Neural cell (in vitro differentiated cells): ENCODE data around the gene DSCAML1.

Experiments
- EP300 ChIP-seq: fragments of 450-650 bp; conservative IDR thresholded peaks from 2 replicates; pipeline ENCODE4 v1.6.1; 2014; ENCODE audit warnings: antibody characterized with exemption, mild to moderate bottlenecking, moderate library complexity; ENCODE audit not compliant: poor library complexity, severe bottlenecking
- EZH2 ChIP-seq: fragments of 200-600, 300-800 bp; shearing (Covaris generic), sonication (generic); IDR thresholded peaks from 2 replicates; pipeline ENCODE4 v1.6.1; 2014; ENCODE audit warnings: antibody characterized with exemption, low read length, borderline replicate concordance, mild to moderate bottlenecking; ENCODE audit not compliant: insufficient read depth, poor library complexity, severe bottlenecking
- POLR2AphosphoS5 ChIP-seq: IDR thresholded peaks from 2 replicates; pipeline ENCODE4 v1.6.1; 2012
- SMC3 ChIP-seq: fragments of 450-650 bp; conservative IDR thresholded peaks from 2 replicates; pipeline ENCODE4 v1.6.1; 2014; ENCODE audit warnings: antibody characterized with exemption, mild to moderate bottlenecking, moderate library complexity; ENCODE audit not compliant: poor library complexity
- TF ChIP-seq, protein P1 (sequence below): fragments of 450-650 bp; IDR thresholded peaks from 2 replicates; pipeline ENCODE4 v1.5.1; 2014; ENCODE audit warnings: antibody characterized with exemption, mild to moderate bottlenecking, moderate library complexity; ENCODE audit not compliant: poor library complexity, severe bottlenecking

DNA sequence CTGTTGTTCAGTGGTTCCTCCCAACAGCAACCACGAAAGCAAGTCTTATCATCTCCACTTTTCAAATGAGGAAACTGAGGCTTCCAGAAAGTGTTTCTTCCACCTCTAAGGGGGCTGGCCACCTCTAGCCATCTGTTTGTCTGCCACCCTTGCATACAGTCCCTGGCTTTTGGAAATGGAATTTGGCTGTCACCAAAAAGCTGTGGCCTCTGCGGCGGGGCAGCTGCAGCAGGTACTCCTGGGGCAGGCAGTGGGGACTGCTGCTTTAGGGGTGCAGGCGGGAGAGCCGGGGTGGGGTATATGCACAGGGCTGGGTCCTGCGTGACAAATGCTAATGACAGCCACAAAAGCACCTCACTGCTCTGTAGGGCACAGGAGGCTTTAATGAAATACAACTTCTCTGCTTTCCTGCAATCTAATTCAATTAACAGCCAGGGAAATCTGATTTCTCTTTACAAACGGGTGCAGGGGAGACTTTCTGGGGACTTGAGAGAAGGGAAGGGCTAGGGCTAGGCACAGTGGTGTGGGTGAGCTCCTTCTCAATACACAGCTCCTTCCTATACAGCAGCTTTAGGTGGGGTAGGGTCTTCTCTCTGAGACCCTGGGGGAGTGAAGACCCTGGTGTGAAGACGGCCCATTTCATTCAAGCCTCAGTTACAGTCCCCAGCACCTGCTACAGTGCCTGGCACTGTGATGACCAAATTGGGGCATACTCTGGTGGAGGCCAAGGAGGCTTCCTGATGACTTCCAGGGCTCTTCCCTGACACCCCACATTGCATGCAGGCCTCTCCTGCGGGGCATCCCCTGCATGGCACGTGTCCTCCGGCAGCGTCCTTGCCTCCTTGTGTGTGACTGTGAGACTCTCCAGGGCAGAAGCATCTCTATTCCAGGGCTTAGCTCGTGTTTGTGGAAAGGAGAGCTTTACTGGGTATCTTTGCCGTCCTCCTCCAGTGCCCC is 307.7 kb downstream of the DSCAML1 start:
- TF ChIP-seq, protein P1, sequence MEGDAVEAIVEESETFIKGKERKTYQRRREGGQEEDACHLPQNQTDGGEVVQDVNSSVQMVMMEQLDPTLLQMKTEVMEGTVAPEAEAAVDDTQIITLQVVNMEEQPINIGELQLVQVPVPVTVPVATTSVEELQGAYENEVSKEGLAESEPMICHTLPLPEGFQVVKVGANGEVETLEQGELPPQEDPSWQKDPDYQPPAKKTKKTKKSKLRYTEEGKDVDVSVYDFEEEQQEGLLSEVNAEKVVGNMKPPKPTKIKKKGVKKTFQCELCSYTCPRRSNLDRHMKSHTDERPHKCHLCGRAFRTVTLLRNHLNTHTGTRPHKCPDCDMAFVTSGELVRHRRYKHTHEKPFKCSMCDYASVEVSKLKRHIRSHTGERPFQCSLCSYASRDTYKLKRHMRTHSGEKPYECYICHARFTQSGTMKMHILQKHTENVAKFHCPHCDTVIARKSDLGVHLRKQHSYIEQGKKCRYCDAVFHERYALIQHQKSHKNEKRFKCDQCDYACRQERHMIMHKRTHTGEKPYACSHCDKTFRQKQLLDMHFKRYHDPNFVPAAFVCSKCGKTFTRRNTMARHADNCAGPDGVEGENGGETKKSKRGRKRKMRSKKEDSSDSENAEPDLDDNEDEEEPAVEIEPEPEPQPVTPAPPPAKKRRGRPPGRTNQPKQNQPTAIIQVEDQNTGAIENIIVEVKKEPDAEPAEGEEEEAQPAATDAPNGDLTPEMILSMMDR, result no peak
- no peak for TF ChIP-seq EP300
- no peak for TF ChIP-seq SMC3
- TF ChIP-seq POLR2AphosphoS5, result no peak
- TF ChIP-seq EZH2, result no peak
